WI38 (cell line): ENCODE measurements around the gene FAM163A.
A peak's percentile ranks its signal among the peaks of the same experiment; 100 is the strongest.
"Not testable (repeated sequence)": the region's sequence is repeated elsewhere in the genome, so short reads cannot be mapped to it uniquely, and the experiment has no call there.

Experiments used
- H3K4me3 ChIP-seq: 2 replicates; pipeline ENCODE4 v1.5.1; 2011; ENCODE audit warnings: low read depth, mild to moderate bottlenecking, control low read depth, low read length
- CTCF ChIP-seq: IDR thresholded peaks from 2 replicates; pipeline ENCODE4 v1.5.1; 2012; ENCODE audit warnings: low read depth, mild to moderate bottlenecking, control low read depth, low read length

The FAM163A gene

GRCh38 chr1:179742717-179743678 is at the start of gene FAM163A:
Gene FAM163A, plus strand, starts transcription at chr1:179743291. Its CDS starts 69,807 bp downstream, at chr1:179813098.
- TF ChIP-seq CTCF = no peak

GRCh38 chr1:179694530-179694929 is 48.6 kb upstream of the FAM163A start:
- H3K4me3 ChIP-seq = not testable (repeated sequence)

More at GRCh38 chr1:179742717-179743678, at the start of gene FAM163A:
- H3K4me3 ChIP-seq = no peak within 1 kb of the TSS

GRCh38 chr1:179702946-179703539 is 40.0 kb upstream of the FAM163A start:
- H3K4me3 ChIP-seq = no peak overlapping the region
- TF ChIP-seq CTCF = no peak

- peak; percentile 68 for TF ChIP-seq CTCF
- H3K4me3 ChIP-seq = no peak overlapping the region
Observed at GRCh38 chr1:179706339-179706941, 36.7 kb upstream of the FAM163A start.

- no peak for TF ChIP-seq CTCF
- no peak overlapping the region for H3K4me3 ChIP-seq
Observed at GRCh38 chr1:179707406-179707805, 35.7 kb upstream of the FAM163A start.

GRCh38 chr1:179708434-179709195 is 34.5 kb upstream of the FAM163A start:
- no peak for TF ChIP-seq CTCF

GRCh38 chr1:179709841-179710329 is 33.2 kb upstream of the FAM163A start:
- TF ChIP-seq CTCF = no peak
- H3K4me3 ChIP-seq = no peak overlapping the region

More at GRCh38 chr1:179708434-179709195, 34.5 kb upstream of the FAM163A start:
- no peak overlapping the region for H3K4me3 ChIP-seq
